ENCODE data around the gene DLEC1. TPM values are rescaled to one million over a fixed set of nuclear protein-coding genes. Genes with fewer than 3 reads are reported as not detected.
A peak's percentile ranks its signal among the peaks of the same experiment; 100 is the strongest.
"Not testable (repeated sequence)": the region's sequence is repeated elsewhere in the genome, so short reads cannot be mapped to it uniquely, and the experiment has no call there.

Gene DLEC1
- total and polyA plus RNA-seq, 2 experiments from 2014 or later: 0.31 to 0.66 TPM

DNA sequence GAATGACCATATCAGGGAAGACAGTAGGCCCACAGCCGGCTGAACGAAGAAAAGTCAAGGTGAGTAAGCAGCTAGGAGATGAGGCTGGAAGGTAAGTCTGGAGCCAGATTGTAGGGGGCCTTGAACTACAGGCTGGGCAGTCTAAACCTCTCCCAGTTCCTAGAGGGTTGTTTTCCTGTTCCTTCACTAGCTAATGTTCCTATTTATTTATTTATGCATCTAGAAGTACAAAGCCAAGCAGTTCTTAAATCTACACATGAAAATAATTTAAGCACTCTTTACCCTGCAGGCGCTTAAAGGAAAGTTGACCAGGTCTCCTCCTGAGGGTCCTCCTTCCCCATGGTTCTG, 94.2 kb downstream of the DLEC1 start (continued):
- TF ChIP-seq, protein P1, sequence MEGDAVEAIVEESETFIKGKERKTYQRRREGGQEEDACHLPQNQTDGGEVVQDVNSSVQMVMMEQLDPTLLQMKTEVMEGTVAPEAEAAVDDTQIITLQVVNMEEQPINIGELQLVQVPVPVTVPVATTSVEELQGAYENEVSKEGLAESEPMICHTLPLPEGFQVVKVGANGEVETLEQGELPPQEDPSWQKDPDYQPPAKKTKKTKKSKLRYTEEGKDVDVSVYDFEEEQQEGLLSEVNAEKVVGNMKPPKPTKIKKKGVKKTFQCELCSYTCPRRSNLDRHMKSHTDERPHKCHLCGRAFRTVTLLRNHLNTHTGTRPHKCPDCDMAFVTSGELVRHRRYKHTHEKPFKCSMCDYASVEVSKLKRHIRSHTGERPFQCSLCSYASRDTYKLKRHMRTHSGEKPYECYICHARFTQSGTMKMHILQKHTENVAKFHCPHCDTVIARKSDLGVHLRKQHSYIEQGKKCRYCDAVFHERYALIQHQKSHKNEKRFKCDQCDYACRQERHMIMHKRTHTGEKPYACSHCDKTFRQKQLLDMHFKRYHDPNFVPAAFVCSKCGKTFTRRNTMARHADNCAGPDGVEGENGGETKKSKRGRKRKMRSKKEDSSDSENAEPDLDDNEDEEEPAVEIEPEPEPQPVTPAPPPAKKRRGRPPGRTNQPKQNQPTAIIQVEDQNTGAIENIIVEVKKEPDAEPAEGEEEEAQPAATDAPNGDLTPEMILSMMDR (conservative IDR thresholded peaks at IDR 0.05; ENCODE audit: low read depth in 2 of 2): no peak
- no peak for TF ChIP-seq ZNF114 (CRISPR knock-in tag; IDR thresholded peaks at IDR 0.05)
- no peak for TF ChIP-seq POLR2AphosphoS5 (IDR thresholded peaks at IDR 0.05; ENCODE audit: low read depth)
- TF ChIP-seq, protein P2, sequence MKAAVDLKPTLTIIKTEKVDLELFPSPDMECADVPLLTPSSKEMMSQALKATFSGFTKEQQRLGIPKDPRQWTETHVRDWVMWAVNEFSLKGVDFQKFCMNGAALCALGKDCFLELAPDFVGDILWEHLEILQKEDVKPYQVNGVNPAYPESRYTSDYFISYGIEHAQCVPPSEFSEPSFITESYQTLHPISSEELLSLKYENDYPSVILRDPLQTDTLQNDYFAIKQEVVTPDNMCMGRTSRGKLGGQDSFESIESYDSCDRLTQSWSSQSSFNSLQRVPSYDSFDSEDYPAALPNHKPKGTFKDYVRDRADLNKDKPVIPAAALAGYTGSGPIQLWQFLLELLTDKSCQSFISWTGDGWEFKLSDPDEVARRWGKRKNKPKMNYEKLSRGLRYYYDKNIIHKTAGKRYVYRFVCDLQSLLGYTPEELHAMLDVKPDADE (IDR thresholded peaks at IDR 0.05): no peak
- TF ChIP-seq EZH2phosphoT487 (IDR thresholded peaks at IDR 0.05; ENCODE audit: unreplicated experiment): no peak
- no peak for TF ChIP-seq EZH2 (IDR thresholded peaks at IDR 0.05; ENCODE audit: low read depth, unreplicated experiment)

DNA sequence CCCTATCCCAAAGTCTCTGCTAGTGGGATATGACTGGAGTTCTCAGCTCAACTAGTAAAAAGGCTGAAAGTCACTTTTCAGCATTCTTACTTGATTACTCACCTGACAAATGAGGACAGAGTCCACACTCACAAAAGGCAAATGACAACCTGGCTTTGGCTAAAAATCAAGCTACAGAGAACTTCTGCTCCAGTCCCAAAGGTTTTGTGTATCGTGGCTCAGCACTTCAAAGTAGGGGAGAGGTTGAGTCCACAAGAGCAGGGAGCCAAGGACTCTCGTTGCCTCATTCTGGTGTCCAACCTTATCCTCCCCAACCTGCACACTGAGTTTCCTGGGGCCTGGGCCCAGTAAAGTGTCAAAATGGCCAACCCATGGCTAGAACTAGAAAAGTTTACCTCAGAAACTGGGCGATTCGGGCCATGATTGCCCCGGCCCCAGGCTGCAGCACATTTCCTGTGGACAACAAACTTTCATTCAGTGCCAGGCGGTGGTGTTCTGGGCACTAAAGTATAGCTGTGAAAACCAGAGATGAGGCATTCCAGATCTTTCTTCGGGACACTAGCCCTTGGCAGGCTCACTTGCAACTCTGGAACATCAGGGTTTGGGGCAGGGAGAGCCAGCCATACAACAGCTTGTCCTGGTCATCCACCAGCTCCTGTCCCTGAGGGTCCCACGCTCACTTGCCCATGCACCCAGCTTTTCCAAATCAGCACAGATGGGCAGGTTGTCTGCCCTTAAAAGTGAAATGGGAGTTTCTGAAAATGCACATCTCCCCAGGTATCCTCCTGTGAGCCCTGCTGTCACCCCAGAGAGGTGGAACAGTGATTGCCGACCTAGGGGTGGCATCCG, 94.8 kb downstream of the DLEC1 start:
- TF ChIP-seq, protein P3, sequence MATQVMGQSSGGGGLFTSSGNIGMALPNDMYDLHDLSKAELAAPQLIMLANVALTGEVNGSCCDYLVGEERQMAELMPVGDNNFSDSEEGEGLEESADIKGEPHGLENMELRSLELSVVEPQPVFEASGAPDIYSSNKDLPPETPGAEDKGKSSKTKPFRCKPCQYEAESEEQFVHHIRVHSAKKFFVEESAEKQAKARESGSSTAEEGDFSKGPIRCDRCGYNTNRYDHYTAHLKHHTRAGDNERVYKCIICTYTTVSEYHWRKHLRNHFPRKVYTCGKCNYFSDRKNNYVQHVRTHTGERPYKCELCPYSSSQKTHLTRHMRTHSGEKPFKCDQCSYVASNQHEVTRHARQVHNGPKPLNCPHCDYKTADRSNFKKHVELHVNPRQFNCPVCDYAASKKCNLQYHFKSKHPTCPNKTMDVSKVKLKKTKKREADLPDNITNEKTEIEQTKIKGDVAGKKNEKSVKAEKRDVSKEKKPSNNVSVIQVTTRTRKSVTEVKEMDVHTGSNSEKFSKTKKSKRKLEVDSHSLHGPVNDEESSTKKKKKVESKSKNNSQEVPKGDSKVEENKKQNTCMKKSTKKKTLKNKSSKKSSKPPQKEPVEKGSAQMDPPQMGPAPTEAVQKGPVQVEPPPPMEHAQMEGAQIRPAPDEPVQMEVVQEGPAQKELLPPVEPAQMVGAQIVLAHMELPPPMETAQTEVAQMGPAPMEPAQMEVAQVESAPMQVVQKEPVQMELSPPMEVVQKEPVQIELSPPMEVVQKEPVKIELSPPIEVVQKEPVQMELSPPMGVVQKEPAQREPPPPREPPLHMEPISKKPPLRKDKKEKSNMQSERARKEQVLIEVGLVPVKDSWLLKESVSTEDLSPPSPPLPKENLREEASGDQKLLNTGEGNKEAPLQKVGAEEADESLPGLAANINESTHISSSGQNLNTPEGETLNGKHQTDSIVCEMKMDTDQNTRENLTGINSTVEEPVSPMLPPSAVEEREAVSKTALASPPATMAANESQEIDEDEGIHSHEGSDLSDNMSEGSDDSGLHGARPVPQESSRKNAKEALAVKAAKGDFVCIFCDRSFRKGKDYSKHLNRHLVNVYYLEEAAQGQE (IDR thresholded peaks at IDR 0.05; ENCODE audit: unreplicated experiment): no peak
- TF ChIP-seq POLR2AphosphoS5 (IDR thresholded peaks at IDR 0.05; ENCODE audit: low read depth): no peak
- no peak for TF ChIP-seq NANOG (IDR thresholded peaks at IDR 0.05; ENCODE audit: borderline replicate concordance)
- Mint-ChIP-seq H3K27ac (no peak overlapping the region), H3K4me1 (peaks cover 12% of the 10 kb centered on the region), H3K4me3 (no peak overlapping the region), H3K36me3 (ENCODE audit: low read depth) (peaks cover 48% of the 10 kb centered on the region), H3K9me3 (no peaks in the 10 kb centered on the region; the same call in 1 of the 3 replicates), H3K27me3 (ENCODE audit: insufficient read depth, low read depth, poor library complexity) (peaks cover 14% of the 10 kb centered on the region)
- Histone ChIP-seq H3K4me1 (ENCODE audit: insufficient read depth) (peaks cover 16% of the 10 kb centered on the region), H3K4me2 (no peak overlapping the region), H3K79me2 (replicated peaks; ENCODE audit: insufficient read depth) (peaks cover 15% of the 10 kb centered on the region), H4K20me1 (replicated peaks; ENCODE audit: insufficient read depth) (peaks cover 23% of the 10 kb centered on the region; the same call in 1 of the 2 replicates), H2AFZ (no peak overlapping the region), H3K27me3 (ENCODE audit: insufficient read depth) (no peaks in the 10 kb centered on the region), H3K4me3 (no peak overlapping the region), H3K27ac (ENCODE audit: low read depth) (no peak overlapping the region), H3K36me3 (ENCODE audit: insufficient read depth) (peaks cover 22% of the 10 kb centered on the region), H3F3A (replicated peaks; ENCODE audit: low read depth) (peaks cover 15% of the 10 kb centered on the region), H3K9me2 (ENCODE audit: insufficient read depth) (no peaks in the 10 kb centered on the region)
- no peak for DNase-seq (ENCODE audit: low spot score)
- ATAC-seq: no peak

DNA sequence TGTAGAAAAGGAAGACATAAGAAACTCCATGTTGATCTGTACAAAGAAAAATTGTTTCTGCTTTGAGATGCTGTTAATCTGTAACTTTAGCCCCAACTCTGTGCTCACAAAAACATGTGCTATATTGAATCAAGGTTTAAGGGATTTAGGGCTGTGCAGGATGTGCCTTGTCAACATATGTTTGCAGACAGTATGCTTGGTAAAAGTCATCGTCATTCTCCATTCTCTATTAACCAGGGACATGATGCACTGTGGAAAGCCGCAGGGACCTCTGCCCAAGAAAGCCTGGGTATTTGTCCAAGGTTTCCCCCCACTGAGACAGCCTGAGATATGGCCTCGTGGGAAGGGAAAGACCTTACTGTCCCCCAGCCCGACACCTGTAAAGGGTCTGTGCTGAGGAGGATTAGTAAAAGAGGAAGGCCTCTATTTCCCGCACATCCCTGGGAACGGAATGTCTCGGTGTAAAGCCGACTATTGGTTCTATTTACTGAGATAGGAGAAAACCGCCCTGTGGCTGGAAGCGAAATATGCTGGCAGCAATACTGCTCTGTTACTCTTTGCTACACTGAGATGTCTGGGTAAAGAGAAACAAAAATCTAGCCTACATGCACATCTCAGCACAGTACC, 95.6 kb downstream of the DLEC1 start:
- Histone ChIP-seq H3K4me3 (peak overlapping the region; percentile 97; the same call in 1 of the 2 replicates), H3K36me3 (ENCODE audit: insufficient read depth) (peaks cover 14% of the 10 kb centered on the region), H3F3A (replicated peaks; ENCODE audit: low read depth) (peaks cover 15% of the 10 kb centered on the region), H4K20me1 (replicated peaks; ENCODE audit: insufficient read depth) (peaks cover 23% of the 10 kb centered on the region; the same call in 1 of the 2 replicates), H3K79me2 (replicated peaks; ENCODE audit: insufficient read depth) (peaks cover 21% of the 10 kb centered on the region), H3K4me1 (ENCODE audit: insufficient read depth) (peaks cover 23% of the 10 kb centered on the region)
- H3K27me3 ChIP-seq (ENCODE audit: insufficient read depth); H3K9me3 Mint-ChIP-seq; H3K9me2 ChIP-seq (ENCODE audit: insufficient read depth); H3K27ac ChIP-seq (ENCODE audit: low read depth); H3K4me2 ChIP-seq; ATAC-seq; H2AFZ ChIP-seq; H3K4me3 Mint-ChIP-seq; H3K27ac Mint-ChIP-seq; DNase-seq (ENCODE audit: low spot score): not testable (repeated sequence)
- peaks cover 20% of the 10 kb centered on the region for H3K27me3 Mint-ChIP-seq (ENCODE audit: insufficient read depth, low read depth, poor library complexity)
- H3K4me1 Mint-ChIP-seq: peaks cover 18% of the 10 kb centered on the region
- peaks cover 41% of the 10 kb centered on the region for H3K36me3 Mint-ChIP-seq (ENCODE audit: low read depth)

DNA sequence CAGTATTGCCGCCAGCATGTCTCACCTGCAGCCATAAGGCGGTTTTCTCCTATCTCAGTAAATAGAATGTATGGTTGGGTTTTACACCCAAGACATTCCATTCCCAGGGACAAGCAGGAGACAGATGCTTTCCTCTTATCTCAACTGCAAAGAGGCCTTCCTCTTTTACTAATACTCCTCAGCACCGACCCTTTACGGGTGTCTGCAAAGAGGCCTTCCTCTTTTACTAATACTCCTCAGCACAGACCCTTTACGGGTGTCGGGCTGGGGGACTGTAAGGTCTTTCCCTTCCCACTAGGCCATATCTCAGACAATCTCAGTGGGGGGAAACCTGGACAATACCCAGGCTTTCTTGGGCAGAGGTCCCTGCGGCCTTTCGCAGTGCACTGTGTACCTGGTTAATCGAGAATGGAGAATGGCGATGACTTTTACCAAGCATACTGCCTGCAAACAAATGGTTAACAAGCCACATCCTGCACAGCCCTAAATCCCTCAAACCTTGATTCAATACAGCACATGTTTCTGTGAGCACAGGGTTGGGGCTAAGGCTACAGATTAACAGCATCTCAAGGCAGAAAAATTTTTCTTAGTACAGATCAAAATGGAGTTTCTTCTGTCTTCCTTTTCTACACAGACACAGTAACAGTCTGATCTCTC, 96.7 kb downstream of the DLEC1 start:
- H3K9me2 ChIP-seq (ENCODE audit: insufficient read depth); H3K36me3 ChIP-seq (ENCODE audit: insufficient read depth); H3K9me3 Mint-ChIP-seq; DNase-seq (ENCODE audit: low spot score); ATAC-seq; H3K27me3 ChIP-seq (ENCODE audit: insufficient read depth); H3K27ac ChIP-seq (ENCODE audit: low read depth): not testable (repeated sequence)
- Mint-ChIP-seq H3K4me1 (peaks cover 29% of the 10 kb centered on the region), H3K36me3 (ENCODE audit: low read depth) (peaks cover 36% of the 10 kb centered on the region), H3K27me3 (ENCODE audit: insufficient read depth, low read depth, poor library complexity) (peaks cover 21% of the 10 kb centered on the region), H3K27ac (peak overlapping the region; percentile 38; the same call in 1 of the 2 replicates), H3K4me3 (peak overlapping the region; percentile 92)
- Histone ChIP-seq H4K20me1 (replicated peaks; ENCODE audit: insufficient read depth) (peaks cover 22% of the 10 kb centered on the region; the same call in 1 of the 2 replicates), H2AFZ (0 out of 2 replicates have a peak overlapping the region, but pooled peaks have one; percentile 64), H3K79me2 (replicated peaks; ENCODE audit: insufficient read depth) (peaks cover 25% of the 10 kb centered on the region), H3K4me2 (peak overlapping the region; percentile 100), H3K4me1 (ENCODE audit: insufficient read depth) (peaks cover 26% of the 10 kb centered on the region), H3K4me3 (peak overlapping the region; percentile 97), H3F3A (replicated peaks; ENCODE audit: low read depth) (peaks cover 15% of the 10 kb centered on the region)

Data from GM23338 (cell line).